Stomach (tissue), 4 donors: ENCODE results near the gene ACSS2.

Source experiments
- CTCF ChIP-seq, 7 experiments: fragments of 450-650 bp in 4 of 7; fragments of 200-600 bp in 3 of 7; sonication (generic) in 3 of 7; IDR thresholded peaks; one replicate each; pipeline ENCODE4 v1.5.1; 2016 to 2019; ENCODE audit warnings: antibody characterized with exemption in 7 of 7, control low read depth in 2 of 7, mild to moderate bottlenecking in 1 of 7
- POLR2A ChIP-seq, 4 donors: fragments of 450-650 bp; IDR thresholded peaks; one replicate each; pipeline ENCODE4 v1.6.1; 2016; ENCODE audit warnings: antibody characterized with exemption in 4 of 4, control low read depth in 2 of 4, mild to moderate bottlenecking in 1 of 4, moderate library complexity in 1 of 4
- POLR2AphosphoS5 ChIP-seq, 3 donors: sonication (generic); formaldehyde crosslinking; IDR thresholded peaks; one replicate each; pipeline ENCODE4 v1.6.1; 2016; ENCODE audit warnings: antibody characterized with exemption in 3 of 3

- TF ChIP-seq CTCF (IDR thresholded peaks at IDR 0.05), result no peak
- TF ChIP-seq POLR2A (IDR thresholded peaks at IDR 0.05), result no peak
- TF ChIP-seq POLR2AphosphoS5 (IDR thresholded peaks at IDR 0.05), result no peak
Observed at GRCh38 chr20:34886122-34886521, 9.7 kb downstream of the ACSS2 start.
